ENCODE data around the gene CDKN2AIPNL.

Gene CDKN2AIPNL

GRCh38 chr5:134411546-134412266 is at the start of gene CDKN2AIPNL:
Gene CDKN2AIPNL (minus strand): TSS chr5:134411881. CDS start chr5:134411854, 27 bp downstream.
- peak; percentile 1 for DNase-seq

GRCh38 chr5:134460551-134460950 is 48.9 kb upstream of the CDKN2AIPNL start:
- DNase-seq, result no peak

GRCh38 chr5:134459491-134459890 is 47.8 kb upstream of the CDKN2AIPNL start:
- no peak for DNase-seq

- DNase-seq, result no peak
Observed at GRCh38 chr5:134459010-134459403, 47.3 kb upstream of the CDKN2AIPNL start.

GRCh38 chr5:134458234-134459009 is 46.7 kb upstream of the CDKN2AIPNL start:
- DNase-seq, result no peak

GRCh38 chr5:134457801-134458200 is 46.1 kb upstream of the CDKN2AIPNL start:
- DNase-seq, result no peak

GRCh38 chr5:134456825-134457224 is 45.1 kb upstream of the CDKN2AIPNL start:
- DNase-seq, result no peak

- no peak for DNase-seq
Observed at GRCh38 chr5:134455466-134455865, 43.8 kb upstream of the CDKN2AIPNL start.

GRCh38 chr5:134453016-134453415 is 41.3 kb upstream of the CDKN2AIPNL start:
- no peak for DNase-seq

- DNase-seq, result no peak
Observed at GRCh38 chr5:134451936-134452505, 40.3 kb upstream of the CDKN2AIPNL start.

GRCh38 chr5:134451225-134451935 is 39.7 kb upstream of the CDKN2AIPNL start:
- DNase-seq, result no peak

GRCh38 chr5:134450374-134450773 is 38.7 kb upstream of the CDKN2AIPNL start:
- no peak for DNase-seq

GRCh38 chr5:134449167-134449566 is 37.5 kb upstream of the CDKN2AIPNL start:
- DNase-seq, result no peak

- DNase-seq, result no peak
Observed at GRCh38 chr5:134447815-134448520, 36.3 kb upstream of the CDKN2AIPNL start.

GRCh38 chr5:134446938-134447337 is 35.3 kb upstream of the CDKN2AIPNL start:
- no peak for DNase-seq

- no peak for DNase-seq
Observed at GRCh38 chr5:134445856-134446818, 34.5 kb upstream of the CDKN2AIPNL start.

- no peak for DNase-seq
Observed at GRCh38 chr5:134444941-134445471, 33.3 kb upstream of the CDKN2AIPNL start.

- DNase-seq, result no peak
Observed at GRCh38 chr5:134440201-134440755, 28.6 kb upstream of the CDKN2AIPNL start.

GRCh38 chr5:134439210-134439654 is 27.6 kb upstream of the CDKN2AIPNL start:
- no peak for DNase-seq

GRCh38 chr5:134438721-134439123 is 27.0 kb upstream of the CDKN2AIPNL start:
- no peak for DNase-seq
